SK-N-DZ (cell line): ENCODE data around the gene NME9.

Experiments used
- DNase-seq: peaks from one replicate; pipeline ENCODE4 v3.0.0-alpha.2; 2015; ENCODE audit warnings: low spot score

NME9 gene

GRCh38 chr3:138334608-138335007 is 5.0 kb upstream of the NME9 start:
- no peak for DNase-seq

- DNase-seq = peak; percentile 50
Measured at GRCh38 chr3:138332472-138333073, 2.9 kb upstream of the NME9 start.

GRCh38 chr3:138331143-138331894 is 1.7 kb upstream of the NME9 start:
- DNase-seq = no peak

- DNase-seq = no peak
Measured at GRCh38 chr3:138329984-138330293, 288 bp upstream of the NME9 start.

- DNase-seq = peak; percentile 29
Measured at GRCh38 chr3:138328341-138328740, 1.3 kb downstream of the NME9 start.

- no peak for DNase-seq
Measured at GRCh38 chr3:138327831-138328230, 1.8 kb downstream of the NME9 start.

GRCh38 chr3:138326866-138327595 is 2.6 kb downstream of the NME9 start:
- DNase-seq = no peak

GRCh38 chr3:138325990-138326389 is 3.7 kb downstream of the NME9 start:
- DNase-seq = no peak

GRCh38 chr3:138323971-138324370 is 5.7 kb downstream of the NME9 start:
- no peak for DNase-seq

GRCh38 chr3:138317687-138318086 is 12.0 kb downstream of the NME9 start:
- no peak for DNase-seq

GRCh38 chr3:138314751-138315150 is 14.9 kb downstream of the NME9 start:
- DNase-seq = no peak

GRCh38 chr3:138310494-138310893 is 19.2 kb downstream of the NME9 start:
- no peak for DNase-seq

- DNase-seq = no peak
Measured at GRCh38 chr3:138308783-138309182, 20.9 kb downstream of the NME9 start.

GRCh38 chr3:138307899-138308298 is 21.8 kb downstream of the NME9 start:
- DNase-seq = no peak

- DNase-seq = no peak
Measured at GRCh38 chr3:138303474-138303873, 26.2 kb downstream of the NME9 start.

- DNase-seq = no peak
Measured at GRCh38 chr3:138300647-138301046, 29.0 kb downstream of the NME9 start.

GRCh38 chr3:138297876-138298275 is 31.8 kb downstream of the NME9 start:
- no peak for DNase-seq

GRCh38 chr3:138297059-138297607 is 32.5 kb downstream of the NME9 start:
- DNase-seq = no peak

- DNase-seq = no peak
Measured at GRCh38 chr3:138296639-138297038, 33.0 kb downstream of the NME9 start.

- no peak for DNase-seq
Measured at GRCh38 chr3:138289701-138290100, 40.0 kb downstream of the NME9 start.

GRCh38 chr3:138289260-138289659 is 40.4 kb downstream of the NME9 start:
- DNase-seq = no peak

- no peak for DNase-seq
Measured at GRCh38 chr3:138284957-138285477, 44.6 kb downstream of the NME9 start.
